Activated effector memory CD4-positive, alpha-beta T cell treated with Interleukin-2 at 50 U/mL for 16 hours (primary cell): ENCODE results near the gene JPH2.
"Not testable (repeated sequence)": the region's sequence is repeated elsewhere in the genome, so short reads cannot be mapped to it uniquely, and the experiment has no call there.

Experiments used
- DNase-seq: peaks from one replicate; pipeline ENCODE4 v3.0.0-alpha.2; 2020

Gene JPH2

GRCh38 chr20:44211177-44212039 lies 24.4 kb upstream of the JPH2 start:
- DNase-seq, result no peak

GRCh38 chr20:44210406-44211176 lies 23.6 kb upstream of the JPH2 start, which contains the start of gene OSER1:
TSS of gene OSER1 (minus strand) at chr20:44210771. CDS start at chr20:44206957, 3,814 bp downstream.
- DNase-seq, result peak; percentile 97

DNA sequence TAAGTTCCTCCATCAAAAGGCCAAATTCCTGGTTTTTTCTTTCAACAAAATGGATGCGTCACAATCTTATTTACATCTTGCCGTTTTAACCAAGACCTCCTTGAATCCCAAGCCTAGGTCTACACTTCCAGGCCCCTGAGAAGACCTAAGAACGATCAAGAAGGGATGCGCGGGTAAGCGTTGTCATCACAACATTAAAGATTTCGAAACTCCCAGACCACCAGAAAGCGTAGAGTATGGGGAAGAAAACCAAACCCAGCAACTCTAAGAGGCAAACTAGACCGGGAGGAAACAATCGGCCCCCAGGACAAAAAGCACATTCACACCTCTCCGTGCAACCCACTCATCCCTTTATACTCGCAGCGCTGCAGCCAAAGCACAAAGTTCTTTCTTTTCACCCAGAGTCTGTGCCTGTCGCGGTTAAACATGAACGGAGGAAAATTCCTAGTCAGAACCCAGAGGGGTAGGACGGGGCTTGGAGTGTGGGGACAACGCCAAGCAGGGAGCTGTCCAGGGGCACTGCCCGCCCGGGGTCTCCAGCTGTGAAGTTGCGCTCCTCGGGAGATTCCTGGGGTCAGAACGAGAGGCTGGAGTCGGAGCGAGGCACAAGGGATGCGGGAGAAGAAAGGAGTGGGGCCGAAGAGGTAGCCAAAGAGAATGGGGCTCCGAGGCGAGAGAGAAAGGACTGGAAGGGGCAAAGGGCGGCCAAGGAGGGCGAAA lies 22.9 kb upstream of the JPH2 start:
- DNase-seq, result no peak

DNA sequence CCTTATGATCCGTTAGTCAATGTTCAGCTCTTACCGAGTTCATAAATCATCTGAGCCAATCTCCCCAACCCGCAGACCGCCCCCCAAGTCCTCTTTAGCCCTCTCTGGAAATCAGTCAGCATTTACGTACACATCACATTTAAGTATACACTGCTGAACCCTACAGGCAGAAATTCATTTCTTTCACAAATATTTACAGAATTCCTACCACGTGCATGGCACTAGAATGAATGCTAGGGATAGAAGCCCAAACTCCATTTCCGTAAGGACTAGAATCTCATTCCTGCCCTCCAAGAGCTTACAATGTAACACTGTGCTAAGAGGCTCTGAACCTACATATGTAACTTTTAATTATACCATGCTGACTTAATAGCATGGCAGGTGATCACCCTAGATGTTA lies 21.8 kb upstream of the JPH2 start:
- no peak for DNase-seq

GRCh38 chr20:44208165-44208564 lies 21.2 kb upstream of the JPH2 start:
- no peak for DNase-seq

GRCh38 chr20:44207126-44207723 lies 20.2 kb upstream of the JPH2 start:
- DNase-seq, result no peak

GRCh38 chr20:44206132-44206531 lies 19.1 kb upstream of the JPH2 start:
- DNase-seq, result no peak

GRCh38 chr20:44204832-44205215 lies 17.8 kb upstream of the JPH2 start:
- no peak for DNase-seq

DNA sequence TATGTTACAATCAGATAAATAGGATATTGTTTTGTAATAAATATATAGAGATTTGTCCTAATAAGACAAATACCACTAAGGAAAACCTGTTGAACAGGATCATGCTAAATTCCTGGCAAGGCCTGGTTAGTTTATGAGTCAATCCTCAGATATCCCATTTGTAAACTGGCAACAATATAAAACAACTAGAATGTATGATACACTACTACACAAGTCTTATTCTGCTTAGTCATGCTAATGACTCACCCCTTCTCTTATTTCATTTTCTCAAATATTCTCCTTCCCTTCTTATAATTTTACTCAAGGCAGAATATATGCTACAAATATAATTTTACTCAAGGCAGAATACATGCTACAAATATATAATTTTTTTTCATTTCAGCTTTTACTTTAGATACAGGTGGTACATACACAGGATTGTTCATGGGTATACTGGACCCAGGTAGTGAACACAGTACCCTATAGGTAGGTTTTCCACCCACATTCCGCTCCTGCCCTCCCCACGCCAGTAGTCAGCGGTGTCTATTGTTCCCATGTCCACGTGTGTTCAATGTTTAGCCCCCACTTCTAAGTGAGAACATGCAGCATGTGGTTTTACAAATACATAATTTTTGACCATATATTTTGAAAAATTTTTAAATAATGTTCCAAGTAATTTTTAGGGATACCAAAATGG lies 17.3 kb upstream of the JPH2 start:
- no peak for DNase-seq

GRCh38 chr20:44203161-44203560 lies 16.2 kb upstream of the JPH2 start:
- no peak for DNase-seq

GRCh38 chr20:44200983-44201382 lies 14.0 kb upstream of the JPH2 start:
- no peak for DNase-seq

- DNase-seq, result no peak
These were observed 13.4 kb upstream of the JPH2 start for GRCh38 chr20:44200371-44200770.

DNA sequence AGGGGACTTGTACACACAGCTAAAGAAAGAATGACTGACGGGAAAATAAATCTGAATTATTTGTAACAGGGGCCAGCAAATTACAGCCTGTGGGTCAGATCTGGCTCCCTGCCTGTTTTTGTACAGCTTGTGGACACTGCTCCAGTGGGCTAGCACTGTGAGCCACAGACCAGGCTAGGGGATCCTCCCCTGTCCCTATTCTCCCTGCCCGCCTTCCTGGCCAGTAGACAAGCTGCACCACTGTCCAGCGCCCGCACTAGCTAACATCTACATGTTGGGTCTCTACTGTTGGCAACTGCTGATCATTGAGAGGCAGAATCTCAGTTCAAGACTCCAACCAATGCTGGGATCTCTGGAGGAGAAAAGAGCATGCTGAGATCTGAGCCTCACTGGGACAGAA lies 12.9 kb upstream of the JPH2 start:
- no peak for DNase-seq

DNA sequence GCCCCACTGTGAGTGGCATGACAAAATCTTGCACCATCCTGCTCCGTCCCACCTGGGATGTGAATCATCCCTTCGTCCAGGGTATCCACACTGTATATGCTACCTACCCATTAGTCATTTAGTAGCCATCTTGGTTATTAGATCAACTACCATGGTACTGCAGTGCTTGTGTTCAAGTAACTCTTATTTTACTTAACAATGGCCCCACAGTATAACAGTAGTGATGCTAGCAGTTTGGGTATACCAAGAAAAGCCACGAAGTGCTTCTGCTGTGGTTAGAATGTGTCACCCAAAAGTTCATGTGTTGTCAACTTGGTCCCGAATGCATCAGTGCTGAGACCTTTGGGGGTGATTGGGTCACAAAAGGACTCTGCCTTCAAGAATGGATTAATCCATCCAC lies 11.9 kb upstream of the JPH2 start:
- no peak for DNase-seq

DNA sequence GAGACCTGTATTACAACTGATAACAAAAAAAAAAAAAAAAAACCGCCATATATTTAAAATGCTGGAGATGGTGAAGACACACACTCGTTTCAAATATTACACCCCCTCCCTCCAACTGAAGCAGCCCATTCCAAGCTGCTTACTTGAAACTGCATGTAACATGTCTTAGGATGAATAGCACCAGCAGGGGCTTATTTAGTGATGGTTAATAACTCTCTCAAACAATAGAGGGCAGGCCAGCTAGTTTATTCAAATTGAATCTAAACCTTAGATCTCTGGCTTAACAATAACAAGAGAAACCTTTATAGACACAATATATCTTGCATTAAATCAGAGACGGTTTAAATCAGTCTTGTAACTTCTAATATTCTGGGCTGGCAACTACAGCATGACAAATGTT lies 9.3 kb upstream of the JPH2 start:
- DNase-seq, result no peak

DNA sequence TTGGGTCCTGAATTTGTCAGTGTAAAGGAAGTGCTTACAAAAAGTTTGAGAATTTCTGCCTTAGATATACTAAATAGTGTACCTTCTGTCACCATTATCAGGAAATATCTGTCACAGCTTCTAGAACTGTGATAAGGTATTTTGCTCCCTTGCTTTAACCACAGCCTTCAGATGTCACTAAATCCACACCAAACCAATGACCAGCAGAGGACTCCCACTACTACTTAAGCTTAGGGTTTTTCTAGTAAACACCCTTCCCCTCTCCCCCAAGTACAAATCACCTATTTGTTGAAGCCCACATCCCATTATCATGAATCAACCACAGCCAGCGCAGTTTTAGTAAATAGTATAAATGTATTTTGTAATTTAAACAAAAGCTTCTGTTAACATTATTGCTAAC lies 8.6 kb upstream of the JPH2 start:
- DNase-seq, result no peak

GRCh38 chr20:44193801-44194200 lies 6.8 kb upstream of the JPH2 start:
- no peak for DNase-seq

GRCh38 chr20:44191640-44192039 lies 4.7 kb upstream of the JPH2 start:
- not testable (repeated sequence) for DNase-seq

- peak; percentile 9 for DNase-seq
These were observed 3.3 kb upstream of the JPH2 start for GRCh38 chr20:44190197-44190852.

GRCh38 chr20:44188752-44189151 lies 1.8 kb upstream of the JPH2 start:
- no peak for DNase-seq

DNA sequence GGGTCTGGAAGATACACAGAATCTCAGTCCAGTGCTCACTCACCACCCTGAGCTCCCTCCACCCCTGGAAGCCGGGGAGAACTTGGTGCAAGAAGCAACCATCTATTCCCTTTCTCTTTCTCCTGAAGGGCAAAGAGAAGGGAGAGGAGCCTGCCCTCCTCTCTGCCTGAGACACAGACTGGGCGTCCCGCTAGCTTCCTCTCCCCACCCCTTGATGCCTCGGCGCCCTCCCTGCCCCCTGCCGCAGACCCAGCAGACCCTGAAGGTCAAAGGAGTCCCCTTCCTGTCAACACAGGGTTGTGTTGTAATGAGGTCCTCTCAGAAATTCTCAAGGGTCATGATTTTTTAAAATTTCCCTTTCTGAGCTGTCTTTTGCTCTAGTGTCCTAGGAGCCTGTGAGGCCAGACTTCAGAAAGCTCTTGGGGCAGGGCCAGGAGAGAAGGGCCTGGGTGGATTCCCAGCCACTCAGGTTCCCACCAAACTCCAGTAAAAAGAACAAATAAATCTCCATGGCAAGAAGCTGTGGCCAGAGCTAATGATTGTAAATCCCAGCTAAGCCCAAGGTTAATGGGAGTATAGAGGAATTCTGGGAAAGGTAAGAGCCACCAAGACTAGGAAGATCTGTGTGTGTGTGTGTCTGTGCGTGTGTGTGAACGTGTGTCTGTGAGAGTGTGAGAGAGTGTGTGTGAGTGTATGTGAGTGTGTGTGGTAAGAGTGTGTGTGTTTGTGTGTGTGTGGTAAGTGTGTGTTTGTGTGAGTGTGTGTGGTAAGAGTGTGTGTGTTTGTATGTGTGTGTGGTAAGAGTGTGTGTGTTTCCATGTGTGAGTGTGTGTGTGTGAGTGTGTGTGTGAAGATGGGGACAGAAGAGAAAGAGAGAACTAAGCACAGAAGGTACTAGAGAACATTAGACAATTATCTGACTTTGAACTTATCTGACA lies 1.1 kb upstream of the JPH2 start:
- no peak for DNase-seq
